ENCODE data around the gene VPS18.
A peak's percentile ranks its signal among the peaks of the same experiment; 100 is the strongest.

The VPS18 gene

GRCh38 chr15:40847223-40847961 is 46.9 kb upstream of the VPS18 start:
- Histone ChIP-seq H3K36me3 (no peaks in the 10 kb centered on the region), H3K9me3 (ENCODE audit: severe bottlenecking) (no peaks in the 10 kb centered on the region), H3K27me3 (ENCODE audit: insufficient read depth, low read depth, severe bottlenecking) (no peaks in the 10 kb centered on the region), H3K4me3 (ENCODE audit: low read depth, low read length) (no peak overlapping the region), H3K27ac (peak overlapping the region; percentile 40)
- peak; percentile 88 for DNase-seq
- no peak for TF ChIP-seq CTCF (IDR thresholded peaks at IDR 0.05; ENCODE audit: low read depth, low read length)

DNA sequence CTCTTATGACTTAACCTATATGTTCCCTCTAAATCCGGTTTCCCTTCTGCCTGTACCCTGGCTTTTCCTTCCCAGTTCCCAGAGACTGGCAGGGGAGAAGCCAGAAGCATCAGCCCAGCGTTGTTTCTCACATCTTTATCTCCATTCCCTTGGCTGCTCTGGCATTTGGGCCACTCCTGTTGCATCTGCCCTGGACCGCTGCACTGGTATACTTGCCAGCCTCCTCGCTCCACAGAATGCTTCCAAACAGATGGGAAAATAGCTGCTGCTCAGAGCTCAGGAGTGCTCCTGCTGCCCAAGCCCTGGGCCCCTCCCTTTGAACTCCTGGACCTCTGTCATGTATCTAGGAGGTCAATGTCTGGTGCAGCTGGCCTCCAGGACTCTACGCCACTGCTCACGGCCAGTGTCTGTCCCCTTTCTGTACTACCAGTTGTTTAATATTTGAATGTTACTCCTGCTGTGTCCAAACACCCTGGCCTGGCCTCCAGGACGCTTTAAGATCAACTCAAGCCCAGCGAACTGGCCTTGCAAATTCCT is 43.6 kb upstream of the VPS18 start:
- no peak for TF ChIP-seq CTCF (IDR thresholded peaks at IDR 0.05; ENCODE audit: low read depth, low read length)
- no peak overlapping the region for H3K4me3 ChIP-seq (ENCODE audit: low read depth, low read length)
- no peaks in the 10 kb centered on the region for H3K27me3 ChIP-seq (ENCODE audit: insufficient read depth, low read depth, severe bottlenecking)
- H3K9me3 ChIP-seq (ENCODE audit: severe bottlenecking): no peaks in the 10 kb centered on the region
- peak overlapping the region; percentile 85 for H3K27ac ChIP-seq
- H3K36me3 ChIP-seq: no peaks in the 10 kb centered on the region
- peak; percentile 38 for DNase-seq

GRCh38 chr15:40852529-40852928 is 41.7 kb upstream of the VPS18 start:
- no peak overlapping the region for H3K4me3 ChIP-seq (ENCODE audit: low read depth, low read length)
- no peaks in the 10 kb centered on the region for H3K36me3 ChIP-seq
- H3K27me3 ChIP-seq (ENCODE audit: insufficient read depth, low read depth, severe bottlenecking): no peaks in the 10 kb centered on the region
- no peaks in the 10 kb centered on the region for H3K9me3 ChIP-seq (ENCODE audit: severe bottlenecking)
- TF ChIP-seq CTCF (IDR thresholded peaks at IDR 0.05; ENCODE audit: low read depth, low read length): no peak
- peak overlapping the region; percentile 85 for H3K27ac ChIP-seq
- no peak for DNase-seq

- DNase-seq: no peak
- peak overlapping the region; percentile 30; the same call in 1 of the 2 replicates for H3K27ac ChIP-seq
- H3K4me3 ChIP-seq (ENCODE audit: low read depth, low read length): no peak overlapping the region
- H3K9me3 ChIP-seq (ENCODE audit: severe bottlenecking): no peaks in the 10 kb centered on the region
- H3K27me3 ChIP-seq (ENCODE audit: insufficient read depth, low read depth, severe bottlenecking): no peaks in the 10 kb centered on the region
- no peaks in the 10 kb centered on the region for H3K36me3 ChIP-seq
- no peak for TF ChIP-seq CTCF (IDR thresholded peaks at IDR 0.05; ENCODE audit: low read depth, low read length)
Measured at GRCh38 chr15:40853241-40853890, 40.9 kb upstream of the VPS18 start.

- no peak for TF ChIP-seq CTCF (IDR thresholded peaks at IDR 0.05; ENCODE audit: low read depth, low read length)
- DNase-seq: no peak
- H3K9me3 ChIP-seq (ENCODE audit: severe bottlenecking): no peaks in the 10 kb centered on the region
- H3K36me3 ChIP-seq: no peaks in the 10 kb centered on the region
- H3K27me3 ChIP-seq (ENCODE audit: insufficient read depth, low read depth, severe bottlenecking): no peaks in the 10 kb centered on the region
- H3K4me3 ChIP-seq (ENCODE audit: low read depth, low read length): no peak overlapping the region
- H3K27ac ChIP-seq: no peak overlapping the region
Measured at GRCh38 chr15:40854161-40854560, 40.1 kb upstream of the VPS18 start.

Data from WERI-Rb-1 (cell line).